WTC11 (cell line): ENCODE measurements around the gene KRTAP20-2. TPM values are rescaled to one million over a fixed set of nuclear protein-coding genes. Genes with fewer than 3 reads are reported as not detected.
A peak's percentile ranks its signal among the peaks of the same experiment; 100 is the strongest.

ENCODE experiments used
- ATAC-seq: fragments of 200-7000 bp; cut with Tn5 transposase; 2 replicates; pipeline ENCODE4 v1.10.0; 2021; ENCODE audit warnings: mild to moderate bottlenecking, moderate library complexity
- CTCF ChIA-PET: fragments of 300-600 bp; sonication (Branson Sonifier 250); formaldehyde crosslinking; loops from one replicate; lab custom pipeline; 2021; ENCODE audit warnings: antibody characterized with exemption; lab: Charles Lee
- POLR2A ChIA-PET: fragments of 350-600 bp; sonication (Branson Sonifier 250); formaldehyde crosslinking; loops from one replicate; lab custom pipeline; 2021; ENCODE audit warnings: antibody characterized with exemption; lab: Charles Lee
- DNase-seq: peaks from one replicate; pipeline ENCODE4 v3.0.0; 2021; ENCODE audit warnings: low spot score
- H3K27ac Mint-ChIP-seq: 2 replicates; pipeline ENCODE4 v1.8.0; 2021; ENCODE audit warnings: mixed read lengths
- H3K27me3 Mint-ChIP-seq: 2 replicates; pipeline ENCODE4 v1.8.0; 2021; ENCODE audit warnings: low read depth, mild to moderate bottlenecking, moderate library complexity, mixed read lengths
- H3K36me3 Mint-ChIP-seq: 2 replicates; pipeline ENCODE4 v1.8.0; 2021; ENCODE audit warnings: mixed read lengths
- H3K4me1 Mint-ChIP-seq: 2 replicates; pipeline ENCODE4 v1.8.0; 2022; ENCODE audit warnings: mixed read lengths
- H3K4me3 Mint-ChIP-seq: 2 replicates; pipeline ENCODE4 v1.8.0; 2021; ENCODE audit warnings: mild to moderate bottlenecking, moderate library complexity, mixed read lengths
- H3K9me3 Mint-ChIP-seq: 2 replicates; pipeline ENCODE4 v1.8.0; 2021; ENCODE audit warnings: mixed read lengths
- HMGA2 ChIP-seq: fragments of 250-450 bp; sonication (Bioruptor Pico); IDR thresholded peaks from 2 replicates; pipeline ENCODE4 v1.4.0; 2021; ENCODE audit warnings: mild to moderate bottlenecking, moderate library complexity
- MXD4 ChIP-seq: fragments of 250-450 bp; sonication (Bioruptor Pico); IDR thresholded peaks from 2 replicates; pipeline ENCODE4 v1.8.0; 2021; ENCODE audit warnings: mild to moderate bottlenecking, moderate library complexity, borderline replicate concordance
- NFATC4 ChIP-seq: fragments of 250-450 bp; sonication (Bioruptor Pico); IDR thresholded peaks from 2 replicates; pipeline ENCODE4 v1.9.0; 2021; ENCODE audit warnings: mild to moderate bottlenecking
- OVOL2 ChIP-seq: fragments of 250-450 bp; sonication (Bioruptor Pico); IDR thresholded peaks from 2 replicates; pipeline ENCODE4 v1.9.0; 2021; ENCODE audit warnings: mild to moderate bottlenecking, borderline replicate concordance
- PRRX2 ChIP-seq: fragments of 250-450 bp; sonication (Bioruptor Pico); IDR thresholded peaks from 2 replicates; pipeline ENCODE4 v1.8.0; 2021; ENCODE audit warnings: mild to moderate bottlenecking
- RELA ChIP-seq: sonication (generic); formaldehyde crosslinking; IDR thresholded peaks from 2 replicates; pipeline ENCODE4 v1.8.1; 2022; ENCODE audit warnings: missing genetic modification reagents, mild to moderate bottlenecking, borderline replicate concordance
- RORB ChIP-seq: fragments of 250-450 bp; sonication (Bioruptor Pico); IDR thresholded peaks from 2 replicates; pipeline ENCODE4 v1.9.0; 2021; ENCODE audit warnings: mild to moderate bottlenecking
- TEAD4 ChIP-seq: sonication (generic); formaldehyde crosslinking; IDR thresholded peaks from 2 replicates; pipeline ENCODE4 v1.8.0; 2022; ENCODE audit warnings: mild to moderate bottlenecking, missing genetic modification reagents
- ZBTB21 ChIP-seq: sonication (generic); formaldehyde crosslinking; IDR thresholded peaks from 2 replicates; pipeline ENCODE4 v1.8.1; 2023; ENCODE audit warnings: mild to moderate bottlenecking, missing genetic modification reagents, borderline replicate concordance
- ZNF232 ChIP-seq: sonication (generic); formaldehyde crosslinking; IDR thresholded peaks from 2 replicates; pipeline ENCODE4 v1.8.0; 2022; ENCODE audit warnings: mild to moderate bottlenecking, missing genetic modification reagents
- ZNF416 ChIP-seq: fragments of 250-450 bp; sonication (Bioruptor Pico); IDR thresholded peaks from 2 replicates; pipeline ENCODE4 v1.9.0; 2021; ENCODE audit warnings: mild to moderate bottlenecking, inconsistent platforms
- ZNF671 ChIP-seq: fragments of 250-450 bp; sonication (Bioruptor Pico); IDR thresholded peaks from 2 replicates; pipeline ENCODE4 v1.8.0; 2021; ENCODE audit warnings: mild to moderate bottlenecking
- total RNA-seq: library from RNA; stranded (reverse); gene quantifications from 3 replicates; pipeline ENCODE4 v1.2.3, GENCODE V29; 2021
- TF ChIP-seq, protein P1 (sequence below): sonication (generic); formaldehyde crosslinking; IDR thresholded peaks from 2 replicates; pipeline ENCODE4 v1.8.1; 2022; ENCODE audit warnings: missing genetic modification reagents, borderline replicate concordance
- TF ChIP-seq, protein P2 (sequence below): sonication (generic); formaldehyde crosslinking; IDR thresholded peaks from 2 replicates; pipeline ENCODE4 v1.8.1; 2023; ENCODE audit warnings: mild to moderate bottlenecking, missing genetic modification reagents, borderline replicate concordance
- TF ChIP-seq, protein P3 (sequence below): fragments of 250-450 bp; sonication (Bioruptor Pico); IDR thresholded peaks from 2 replicates; pipeline ENCODE4 v1.8.0; 2021; ENCODE audit warnings: mild to moderate bottlenecking
- TF ChIP-seq, protein P4 (sequence below): sonication (generic); formaldehyde crosslinking; IDR thresholded peaks from 2 replicates; pipeline ENCODE4 v1.8.1; 2023; ENCODE audit warnings: mild to moderate bottlenecking, missing genetic modification reagents, moderate library complexity
- TF ChIP-seq, protein P5 (sequence below): fragments of 250-450 bp; sonication (Bioruptor Pico); IDR thresholded peaks from 2 replicates; pipeline ENCODE4 v1.9.0; 2021; ENCODE audit warnings: mild to moderate bottlenecking
- TF ChIP-seq, protein P6 (sequence below): fragments of 250-450 bp; sonication (Bioruptor Pico); conservative IDR thresholded peaks from 2 replicates; pipeline ENCODE4 v1.9.0; 2021; ENCODE audit warnings: mild to moderate bottlenecking
- TF ChIP-seq, protein P7 (sequence below): sonication (generic); formaldehyde crosslinking; IDR thresholded peaks from 2 replicates; pipeline ENCODE4 v1.8.0; 2023; ENCODE audit warnings: missing genetic modification reagents
- TF ChIP-seq, protein P8 (sequence below): fragments of 250-450 bp; sonication (Bioruptor Pico); IDR thresholded peaks from 2 replicates; pipeline ENCODE4 v2.1.2; 2022; ENCODE audit warnings: mild to moderate bottlenecking, moderate library complexity

KRTAP20-2 gene
- total RNA-seq, 1 experiment from 2014 or later, result not detected

DNA sequence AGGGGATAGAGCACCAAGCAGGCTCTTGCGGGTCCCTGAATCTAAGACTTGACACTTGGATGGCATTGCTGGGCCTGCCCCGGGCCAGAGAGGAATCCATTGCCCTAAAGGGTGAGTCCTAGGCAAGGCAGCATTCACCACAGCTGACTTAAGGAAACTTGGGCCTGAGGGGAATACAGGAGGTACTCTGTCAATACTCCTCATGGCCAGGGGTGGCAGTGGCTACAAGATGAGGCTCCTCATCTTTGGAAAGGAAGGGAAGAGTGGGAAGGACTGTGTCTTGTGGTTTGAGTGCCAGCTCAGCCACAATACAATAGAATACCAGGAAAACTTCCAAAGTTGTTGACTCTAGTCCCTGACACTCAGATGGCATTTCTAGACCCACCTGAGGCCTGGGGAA is 29.0 kb upstream of the KRTAP20-2 start:
- DNase-seq (peak; percentile 42), ATAC-seq (peak; percentile 100)
- Mint-ChIP-seq H3K27ac (no peak overlapping the region), H3K27me3 (no peaks in the 10 kb centered on the region), H3K36me3 (no peaks in the 10 kb centered on the region), H3K9me3 (peaks cover 8% of the 10 kb centered on the region), H3K4me3 (no peak overlapping the region), H3K4me1 (no peaks in the 10 kb centered on the region)
- POLR2A ChIA-PET, result no interaction called here
- CTCF ChIA-PET, result interaction anchor here (0.9 to 1.7 kb wide), 2 partner anchors 9 to 234 kb away, joined by 3 to 6 read pairs; no protein-coding TSS in a partner anchor
- TF ChIP-seq, protein P1, sequence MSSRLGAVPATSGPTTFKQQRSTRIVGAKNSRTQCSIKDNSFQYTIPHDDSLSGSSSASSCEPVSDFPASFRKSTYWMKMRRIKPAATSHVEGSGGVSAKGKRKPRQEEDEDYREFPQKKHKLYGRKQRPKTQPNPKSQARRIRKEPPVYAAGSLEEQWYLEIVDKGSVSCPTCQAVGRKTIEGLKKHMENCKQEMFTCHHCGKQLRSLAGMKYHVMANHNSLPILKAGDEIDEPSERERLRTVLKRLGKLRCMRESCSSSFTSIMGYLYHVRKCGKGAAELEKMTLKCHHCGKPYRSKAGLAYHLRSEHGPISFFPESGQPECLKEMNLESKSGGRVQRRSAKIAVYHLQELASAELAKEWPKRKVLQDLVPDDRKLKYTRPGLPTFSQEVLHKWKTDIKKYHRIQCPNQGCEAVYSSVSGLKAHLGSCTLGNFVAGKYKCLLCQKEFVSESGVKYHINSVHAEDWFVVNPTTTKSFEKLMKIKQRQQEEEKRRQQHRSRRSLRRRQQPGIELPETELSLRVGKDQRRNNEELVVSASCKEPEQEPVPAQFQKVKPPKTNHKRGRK (CRISPR knock-in tag), result no peak
- TF ChIP-seq ZBTB21 (CRISPR knock-in tag), result no peak
- no peak for TF ChIP-seq OVOL2
- TF ChIP-seq NFATC4 (CRISPR knock-in tag), result no peak
- TF ChIP-seq, protein P2, sequence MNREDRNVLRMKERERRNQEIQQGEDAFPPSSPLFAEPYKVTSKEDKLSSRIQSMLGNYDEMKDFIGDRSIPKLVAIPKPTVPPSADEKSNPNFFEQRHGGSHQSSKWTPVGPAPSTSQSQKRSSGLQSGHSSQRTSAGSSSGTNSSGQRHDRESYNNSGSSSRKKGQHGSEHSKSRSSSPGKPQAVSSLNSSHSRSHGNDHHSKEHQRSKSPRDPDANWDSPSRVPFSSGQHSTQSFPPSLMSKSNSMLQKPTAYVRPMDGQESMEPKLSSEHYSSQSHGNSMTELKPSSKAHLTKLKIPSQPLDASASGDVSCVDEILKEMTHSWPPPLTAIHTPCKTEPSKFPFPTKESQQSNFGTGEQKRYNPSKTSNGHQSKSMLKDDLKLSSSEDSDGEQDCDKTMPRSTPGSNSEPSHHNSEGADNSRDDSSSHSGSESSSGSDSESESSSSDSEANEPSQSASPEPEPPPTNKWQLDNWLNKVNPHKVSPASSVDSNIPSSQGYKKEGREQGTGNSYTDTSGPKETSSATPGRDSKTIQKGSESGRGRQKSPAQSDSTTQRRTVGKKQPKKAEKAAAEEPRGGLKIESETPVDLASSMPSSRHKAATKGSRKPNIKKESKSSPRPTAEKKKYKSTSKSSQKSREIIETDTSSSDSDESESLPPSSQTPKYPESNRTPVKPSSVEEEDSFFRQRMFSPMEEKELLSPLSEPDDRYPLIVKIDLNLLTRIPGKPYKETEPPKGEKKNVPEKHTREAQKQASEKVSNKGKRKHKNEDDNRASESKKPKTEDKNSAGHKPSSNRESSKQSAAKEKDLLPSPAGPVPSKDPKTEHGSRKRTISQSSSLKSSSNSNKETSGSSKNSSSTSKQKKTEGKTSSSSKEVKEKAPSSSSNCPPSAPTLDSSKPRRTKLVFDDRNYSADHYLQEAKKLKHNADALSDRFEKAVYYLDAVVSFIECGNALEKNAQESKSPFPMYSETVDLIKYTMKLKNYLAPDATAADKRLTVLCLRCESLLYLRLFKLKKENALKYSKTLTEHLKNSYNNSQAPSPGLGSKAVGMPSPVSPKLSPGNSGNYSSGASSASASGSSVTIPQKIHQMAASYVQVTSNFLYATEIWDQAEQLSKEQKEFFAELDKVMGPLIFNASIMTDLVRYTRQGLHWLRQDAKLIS (CRISPR knock-in tag), result no peak
- TF ChIP-seq, protein P3, sequence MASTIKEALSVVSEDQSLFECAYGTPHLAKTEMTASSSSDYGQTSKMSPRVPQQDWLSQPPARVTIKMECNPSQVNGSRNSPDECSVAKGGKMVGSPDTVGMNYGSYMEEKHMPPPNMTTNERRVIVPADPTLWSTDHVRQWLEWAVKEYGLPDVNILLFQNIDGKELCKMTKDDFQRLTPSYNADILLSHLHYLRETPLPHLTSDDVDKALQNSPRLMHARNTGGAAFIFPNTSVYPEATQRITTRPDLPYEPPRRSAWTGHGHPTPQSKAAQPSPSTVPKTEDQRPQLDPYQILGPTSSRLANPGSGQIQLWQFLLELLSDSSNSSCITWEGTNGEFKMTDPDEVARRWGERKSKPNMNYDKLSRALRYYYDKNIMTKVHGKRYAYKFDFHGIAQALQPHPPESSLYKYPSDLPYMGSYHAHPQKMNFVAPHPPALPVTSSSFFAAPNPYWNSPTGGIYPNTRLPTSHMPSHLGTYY (CRISPR knock-in tag), result no peak
- TF ChIP-seq, protein P4, sequence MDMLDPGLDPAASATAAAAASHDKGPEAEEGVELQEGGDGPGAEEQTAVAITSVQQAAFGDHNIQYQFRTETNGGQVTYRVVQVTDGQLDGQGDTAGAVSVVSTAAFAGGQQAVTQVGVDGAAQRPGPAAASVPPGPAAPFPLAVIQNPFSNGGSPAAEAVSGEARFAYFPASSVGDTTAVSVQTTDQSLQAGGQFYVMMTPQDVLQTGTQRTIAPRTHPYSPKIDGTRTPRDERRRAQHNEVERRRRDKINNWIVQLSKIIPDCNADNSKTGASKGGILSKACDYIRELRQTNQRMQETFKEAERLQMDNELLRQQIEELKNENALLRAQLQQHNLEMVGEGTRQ, result no peak
- no peak for TF ChIP-seq TEAD4 (CRISPR knock-in tag)
- no peak for TF ChIP-seq PRRX2
- TF ChIP-seq, protein P5, sequence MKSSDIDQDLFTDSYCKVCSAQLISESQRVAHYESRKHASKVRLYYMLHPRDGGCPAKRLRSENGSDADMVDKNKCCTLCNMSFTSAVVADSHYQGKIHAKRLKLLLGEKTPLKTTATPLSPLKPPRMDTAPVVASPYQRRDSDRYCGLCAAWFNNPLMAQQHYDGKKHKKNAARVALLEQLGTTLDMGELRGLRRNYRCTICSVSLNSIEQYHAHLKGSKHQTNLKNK (CRISPR knock-in tag), result no peak
- TF ChIP-seq, protein P6, sequence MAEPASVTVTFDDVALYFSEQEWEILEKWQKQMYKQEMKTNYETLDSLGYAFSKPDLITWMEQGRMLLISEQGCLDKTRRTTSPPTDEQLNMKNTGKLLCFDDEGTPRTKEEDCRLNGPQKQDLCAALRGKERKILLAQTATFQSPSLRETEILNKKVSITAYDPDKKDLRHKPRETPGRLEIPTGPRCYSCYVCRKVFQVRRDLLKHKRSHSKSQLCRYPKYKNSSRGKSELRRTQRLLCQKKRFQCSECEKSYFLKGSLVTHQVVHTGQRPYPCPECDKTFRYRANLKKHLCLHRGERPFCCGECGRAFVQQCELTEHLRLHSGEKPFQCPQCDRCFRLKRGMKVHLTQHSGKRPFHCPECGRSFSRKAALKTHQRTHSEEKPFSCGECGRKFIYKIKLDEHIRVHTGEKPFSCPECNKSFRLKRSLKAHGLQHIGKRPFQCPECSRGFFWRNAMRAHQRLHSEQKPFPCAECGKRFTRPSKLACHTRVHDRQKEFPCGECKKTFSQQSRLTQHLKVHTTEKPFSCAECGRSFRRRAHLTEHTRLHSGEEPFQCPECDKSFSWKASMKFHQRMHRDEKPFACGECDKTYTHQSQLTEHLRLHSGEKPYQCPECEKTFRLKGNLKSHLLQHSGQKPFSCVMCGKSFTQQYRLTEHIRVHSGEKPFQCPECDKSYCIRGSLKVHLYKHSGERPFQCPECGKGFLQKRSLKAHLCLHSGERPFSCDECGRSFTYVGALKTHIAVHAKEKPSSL, result no peak
- TF ChIP-seq HMGA2 (CRISPR knock-in tag), result no peak
- TF ChIP-seq ZNF232 (CRISPR knock-in tag), result no peak
- TF ChIP-seq ZNF416 (CRISPR knock-in tag), result no peak
- TF ChIP-seq, protein P7, sequence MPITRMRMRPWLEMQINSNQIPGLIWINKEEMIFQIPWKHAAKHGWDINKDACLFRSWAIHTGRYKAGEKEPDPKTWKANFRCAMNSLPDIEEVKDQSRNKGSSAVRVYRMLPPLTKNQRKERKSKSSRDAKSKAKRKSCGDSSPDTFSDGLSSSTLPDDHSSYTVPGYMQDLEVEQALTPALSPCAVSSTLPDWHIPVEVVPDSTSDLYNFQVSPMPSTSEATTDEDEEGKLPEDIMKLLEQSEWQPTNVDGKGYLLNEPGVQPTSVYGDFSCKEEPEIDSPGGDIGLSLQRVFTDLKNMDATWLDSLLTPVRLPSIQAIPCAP (CRISPR knock-in tag), result no peak

DNA sequence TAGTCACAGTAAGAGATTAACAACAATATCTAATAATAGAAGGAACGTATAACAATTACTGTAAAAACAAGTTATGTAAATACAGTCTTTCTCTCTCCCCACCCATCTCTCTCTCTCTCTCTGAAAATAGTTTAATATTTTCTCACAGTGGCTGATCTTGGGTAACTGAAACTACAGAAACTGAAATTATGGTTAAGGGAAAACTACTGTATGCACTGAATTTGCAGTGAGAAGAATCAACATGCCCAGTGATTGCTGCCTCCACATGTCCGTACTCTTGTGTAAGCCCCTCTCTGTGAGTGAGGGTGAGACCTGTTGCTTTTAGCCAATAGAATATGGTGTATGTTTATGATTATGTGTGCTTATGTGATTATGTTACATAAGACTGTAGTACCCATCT is 22.9 kb upstream of the KRTAP20-2 start:
- no peak overlapping the region for H3K27ac Mint-ChIP-seq
- CTCF ChIA-PET, result no interaction called here
- TF ChIP-seq, protein P6, result no peak
- TF ChIP-seq RORB (CRISPR knock-in tag) (no peak), RELA (CRISPR knock-in tag) (no peak), MXD4 (CRISPR knock-in tag) (no peak), ZNF671 (no peak)
- TF ChIP-seq, protein P8, sequence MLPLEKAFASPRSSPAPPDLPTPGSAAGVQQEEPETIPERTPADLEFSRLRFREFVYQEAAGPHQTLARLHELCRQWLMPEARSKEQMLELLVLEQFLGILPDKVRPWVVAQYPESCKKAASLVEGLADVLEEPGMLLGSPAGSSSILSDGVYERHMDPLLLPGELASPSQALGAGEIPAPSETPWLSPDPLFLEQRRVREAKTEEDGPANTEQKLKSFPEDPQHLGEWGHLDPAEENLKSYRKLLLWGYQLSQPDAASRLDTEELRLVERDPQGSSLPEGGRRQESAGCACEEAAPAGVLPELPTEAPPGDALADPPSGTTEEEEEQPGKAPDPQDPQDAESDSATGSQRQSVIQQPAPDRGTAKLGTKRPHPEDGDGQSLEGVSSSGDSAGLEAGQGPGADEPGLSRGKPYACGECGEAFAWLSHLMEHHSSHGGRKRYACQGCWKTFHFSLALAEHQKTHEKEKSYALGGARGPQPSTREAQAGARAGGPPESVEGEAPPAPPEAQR (CRISPR knock-in tag), result no peak
- TF ChIP-seq, protein P4, result no peak

More for the DNA sequence above, 22.9 kb upstream of the KRTAP20-2 start:
- Mint-ChIP-seq H3K27me3 (no peaks in the 10 kb centered on the region), H3K4me3 (no peak overlapping the region), H3K36me3 (no peaks in the 10 kb centered on the region), H3K4me1 (no peaks in the 10 kb centered on the region), H3K9me3 (peaks cover 23% of the 10 kb centered on the region)
- DNase-seq (no peak), ATAC-seq (no peak)
- POLR2A ChIA-PET, result no interaction called here
